ENCODE measurements around the gene ABHD16B. TPM values are rescaled to one million over a fixed set of nuclear protein-coding genes. Genes with fewer than 3 reads are reported as not detected.
"Not testable (repeated sequence)": the region's sequence is repeated elsewhere in the genome, so short reads cannot be mapped to it uniquely, and the experiment has no call there.

Gene ABHD16B
- total and polyA plus RNA-seq, 2 donors (not counting 3 experiments of a cell fraction or from before 2014, with no cell fraction given) = not detected

DNA sequence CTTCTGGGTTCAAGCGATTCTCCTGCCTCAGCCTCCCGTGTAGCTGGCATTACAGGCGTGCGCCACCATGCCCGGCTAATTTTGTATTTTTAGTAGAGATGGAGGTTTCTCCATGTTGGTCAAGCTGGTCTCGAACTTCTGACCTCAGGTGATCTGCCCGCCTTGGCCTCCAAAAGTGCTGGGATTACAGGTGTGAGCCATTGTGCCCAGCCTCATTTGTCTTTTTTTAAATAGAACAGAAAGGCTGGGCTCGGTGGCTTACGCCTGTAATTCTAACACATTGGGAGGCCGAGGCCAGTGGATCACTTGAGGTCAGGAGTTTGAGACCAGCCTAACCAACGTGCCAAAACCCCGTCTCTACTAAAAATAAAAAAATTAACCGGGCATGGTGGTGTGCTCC is 5.7 kb downstream of the ABHD16B start:
- dilution Hi-C loops (cut with MboI; ENCODE audit: extremely low pct_ligation_motif_present, low sequenced_read_pairs); H4K20me1 ChIP-seq (replicated peaks; ENCODE audit: control insufficient read depth, extremely low read depth, insufficient read depth, low read length); H3K27ac ChIP-seq (ENCODE audit: insufficient read depth, low read depth, low read length); H3K4me1 ChIP-seq (ENCODE audit: control insufficient read depth, extremely low read depth, insufficient read depth, low read length); H3K9ac ChIP-seq (replicated peaks; ENCODE audit: extremely low read depth, insufficient read depth, low read length); BruUV-seq (replicated peaks); intact Hi-C loops (cut with micrococcal nuclease); H3K9me1 ChIP-seq (replicated peaks; ENCODE audit: control insufficient read depth, extremely low read depth, insufficient read depth, low read length); CTCF ChIA-PET; H2AFZ ChIP-seq (ENCODE audit: low read depth, low read length); DNase-seq (ENCODE audit: low read depth, low spot score); H3K4me3 ChIP-seq (replicated peaks in 1 of 3; ENCODE audit: insufficient read depth in 1 of 3, low read depth in 1 of 3, low read length in 3 of 3); H3K27me3 ChIP-seq (ENCODE audit: control insufficient read depth in 2 of 2, insufficient read depth in 2 of 2, low read length in 2 of 2); H3K4me2 ChIP-seq (ENCODE audit: insufficient read depth, low read length); FAIRE-seq; H3K9me3 ChIP-seq (replicated peaks; ENCODE audit: control insufficient read depth, insufficient read depth, low read length): not testable (repeated sequence)
- H3K36me3 ChIP-seq (ENCODE audit: control insufficient read depth in 2 of 2, extremely low read depth in 1 of 2, insufficient read depth in 2 of 2, low read length in 2 of 2) = peaks cover 2 to 17% of the 10 kb centered on the region in 2 experiments
- peaks cover 41% of the 10 kb centered on the region for H3K79me2 ChIP-seq (ENCODE audit: control insufficient read depth, insufficient read depth, low read length)
- POLR2A ChIA-PET = interaction anchor here (0.7 kb wide), 1 partner anchor 43 kb away, joined by 4 read pairs; no protein-coding TSS in a partner anchor

DNA sequence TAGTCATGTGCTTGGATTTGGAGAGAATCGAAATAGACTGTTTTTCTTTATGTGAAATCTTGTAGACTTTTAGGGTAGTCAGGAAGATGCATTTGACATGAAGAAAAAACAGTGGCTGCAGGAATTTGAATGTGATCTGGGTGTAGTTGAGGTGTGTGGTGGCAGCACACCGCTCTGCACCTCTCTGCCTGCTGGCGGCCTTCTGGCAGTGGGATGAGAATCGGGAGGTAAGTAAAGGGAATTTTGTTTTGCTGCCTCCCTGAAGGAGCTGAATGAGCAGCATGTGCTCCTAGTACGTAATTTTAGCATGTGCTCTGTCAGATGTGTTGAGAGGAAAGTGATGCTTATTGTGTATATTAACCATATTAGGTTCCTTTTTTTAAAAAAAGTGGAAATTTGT is 7.0 kb downstream of the ABHD16B start:
- ChIA-PET CTCF (no interaction called here), POLR2A (no interaction called here)
- no TSS peak for BruUV-seq (replicated peaks)

More for the DNA sequence above, 7.0 kb downstream of the ABHD16B start:
- H4K20me1 ChIP-seq (replicated peaks; ENCODE audit: control insufficient read depth, extremely low read depth, insufficient read depth, low read length) = no peaks in the 10 kb centered on the region
- H3K36me3 ChIP-seq (ENCODE audit: control insufficient read depth in 2 of 2, extremely low read depth in 1 of 2, insufficient read depth in 2 of 2, low read length in 2 of 2) = peaks cover 2 to 15% of the 10 kb centered on the region in 2 experiments
- TF ChIP-seq EZH2 (IDR thresholded peaks at IDR 0.05; ENCODE audit: borderline replicate concordance, low read depth, low read length, severe bottlenecking) (no peak), POLR2AphosphoS5 (IDR thresholded peaks at IDR 0.05; ENCODE audit: insufficient read depth, low read depth, low read length) (no peak), JUN (IDR thresholded peaks at IDR 0.05; ENCODE audit: borderline replicate concordance, insufficient read depth, insufficient read length, low read depth) (no peak), POLR2A (IDR thresholded peaks at IDR 0.05; ENCODE audit: low read depth, low read length) (no peak), MYC (IDR thresholded peaks at IDR 0.05; ENCODE audit: low read depth, low read length) (no peak)
- TF ChIP-seq, protein P1, sequence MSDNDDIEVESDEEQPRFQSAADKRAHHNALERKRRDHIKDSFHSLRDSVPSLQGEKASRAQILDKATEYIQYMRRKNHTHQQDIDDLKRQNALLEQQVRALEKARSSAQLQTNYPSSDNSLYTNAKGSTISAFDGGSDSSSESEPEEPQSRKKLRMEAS (IDR thresholded peaks at IDR 0.05; ENCODE audit: insufficient read depth, insufficient read length) = no peak
- H3K9me3 ChIP-seq (replicated peaks; ENCODE audit: control insufficient read depth, insufficient read depth, low read length) = no peaks in the 10 kb centered on the region
- H3K4me3 ChIP-seq (replicated peaks in 1 of 3; ENCODE audit: insufficient read depth in 1 of 3, low read depth in 1 of 3, low read length in 3 of 3) = no peak overlapping the region
- no peak for FAIRE-seq
- H3K4me1 ChIP-seq (ENCODE audit: control insufficient read depth, extremely low read depth, insufficient read depth, low read length) = peaks cover 13% of the 10 kb centered on the region
- DNase-seq (ENCODE audit: low read depth, low spot score) = no peak
- H3K4me2 ChIP-seq (ENCODE audit: insufficient read depth, low read length) = no peak overlapping the region
- H3K9ac ChIP-seq (replicated peaks; ENCODE audit: extremely low read depth, insufficient read depth, low read length) = no peak overlapping the region
- H3K79me2 ChIP-seq (ENCODE audit: control insufficient read depth, insufficient read depth, low read length) = peaks cover 44% of the 10 kb centered on the region
- dilution Hi-C loops (cut with MboI; ENCODE audit: extremely low pct_ligation_motif_present, low sequenced_read_pairs) = no loop called here
- no peaks in the 10 kb centered on the region for H3K27me3 ChIP-seq (ENCODE audit: control insufficient read depth in 2 of 2, insufficient read depth in 2 of 2, low read length in 2 of 2)
- H3K9me1 ChIP-seq (replicated peaks; ENCODE audit: control insufficient read depth, extremely low read depth, insufficient read depth, low read length) = no peaks in the 10 kb centered on the region
- no peak overlapping the region for H3K27ac ChIP-seq (ENCODE audit: insufficient read depth, low read depth, low read length)
- intact Hi-C loops (cut with micrococcal nuclease) = no loop called here
- no peak overlapping the region for H2AFZ ChIP-seq (ENCODE audit: low read depth, low read length)

All from endothelial cell of umbilical vein (primary cell).